GM21390 (cell line): ENCODE data around the gene OR5D13.

Source experiments
- ATAC-seq: cut with Tn5 transposase; IDR thresholded peaks from one replicate; pipeline ENCODE4 v1.9.1; 2021; ENCODE audit not compliant: unreplicated experiment

Gene OR5D13, protein sequence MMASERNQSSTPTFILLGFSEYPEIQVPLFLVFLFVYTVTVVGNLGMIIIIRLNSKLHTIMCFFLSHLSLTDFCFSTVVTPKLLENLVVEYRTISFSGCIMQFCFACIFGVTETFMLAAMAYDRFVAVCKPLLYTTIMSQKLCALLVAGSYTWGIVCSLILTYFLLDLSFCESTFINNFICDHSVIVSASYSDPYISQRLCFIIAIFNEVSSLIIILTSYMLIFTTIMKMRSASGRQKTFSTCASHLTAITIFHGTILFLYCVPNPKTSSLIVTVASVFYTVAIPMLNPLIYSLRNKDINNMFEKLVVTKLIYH

DNA sequence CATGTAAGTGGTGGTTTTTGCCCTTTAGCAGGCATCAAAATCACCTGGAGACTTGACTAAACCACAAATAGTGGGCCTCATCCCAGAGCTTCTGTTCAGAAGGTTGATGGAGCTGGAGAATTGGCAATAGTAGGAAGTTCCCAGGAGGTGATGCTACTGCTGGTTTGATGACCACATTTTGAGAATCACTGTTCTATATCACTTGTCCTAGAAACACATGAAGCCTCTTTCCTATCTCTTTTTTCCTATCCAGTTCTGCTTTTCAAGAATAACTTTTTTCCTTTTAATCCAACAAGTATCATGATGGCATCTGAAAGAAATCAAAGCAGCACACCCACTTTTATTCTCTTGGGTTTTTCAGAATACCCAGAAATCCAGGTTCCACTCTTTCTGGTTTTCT is at the start of gene OR5D13:
TSS of gene OR5D13 (plus strand) at position 301 of the 400 bp plus-strand sequence. CDS start at position 301, 0 bp downstream.
- ATAC-seq, result no peak

GRCh38 chr11:55726715-55727324 is 46.4 kb upstream of the OR5D13 start:
- no peak for ATAC-seq

- no peak for ATAC-seq
Observed at GRCh38 chr11:55732936-55733335, 40.3 kb upstream of the OR5D13 start.

- ATAC-seq, result no peak
Observed at GRCh38 chr11:55791606-55792005, 18.4 kb downstream of the OR5D13 start.

DNA sequence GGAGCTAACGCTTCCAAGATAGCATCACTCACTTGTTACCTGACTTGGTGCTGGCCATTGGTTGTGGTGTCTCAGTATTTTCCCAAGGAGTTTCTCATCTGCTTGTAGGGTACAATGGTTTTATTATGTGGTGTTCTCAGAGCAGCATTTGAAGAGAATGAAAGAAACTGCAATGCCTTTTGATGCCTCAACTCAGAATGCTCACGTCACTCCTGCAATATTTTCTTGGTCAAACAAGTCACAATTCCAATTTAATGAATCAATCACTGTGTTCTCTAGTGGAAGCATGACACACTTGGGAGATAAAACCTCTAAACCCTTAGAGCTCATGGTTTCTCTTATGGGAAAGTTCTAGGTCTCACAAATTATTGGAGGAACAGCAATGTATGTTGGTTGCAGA is 20.1 kb downstream of the OR5D13 start:
- no peak for ATAC-seq

DNA sequence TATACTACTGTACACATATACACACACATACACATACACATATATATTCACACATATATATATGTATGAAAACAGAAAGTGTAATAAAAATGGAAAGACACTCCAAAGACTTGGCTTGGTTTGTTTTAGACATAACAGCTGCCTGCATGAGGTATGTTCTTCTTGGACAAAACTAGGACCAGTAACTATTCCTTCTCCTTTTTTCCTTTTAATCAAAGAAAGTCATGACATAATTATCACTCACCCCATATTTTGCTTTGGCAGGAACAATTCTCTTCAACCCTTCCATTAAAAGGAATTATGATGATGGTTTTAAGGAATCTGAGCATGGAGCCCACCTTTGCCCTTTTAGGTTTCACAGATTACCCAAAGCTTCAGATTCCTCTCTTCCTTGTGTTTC is 22.0 kb downstream of the OR5D13 start, which contains the start of gene OR5D14:
TSS of gene OR5D14 (plus strand) at position 301 of the 400 bp plus-strand sequence. CDS start at position 301, 0 bp downstream.
- ATAC-seq, result no peak

DNA sequence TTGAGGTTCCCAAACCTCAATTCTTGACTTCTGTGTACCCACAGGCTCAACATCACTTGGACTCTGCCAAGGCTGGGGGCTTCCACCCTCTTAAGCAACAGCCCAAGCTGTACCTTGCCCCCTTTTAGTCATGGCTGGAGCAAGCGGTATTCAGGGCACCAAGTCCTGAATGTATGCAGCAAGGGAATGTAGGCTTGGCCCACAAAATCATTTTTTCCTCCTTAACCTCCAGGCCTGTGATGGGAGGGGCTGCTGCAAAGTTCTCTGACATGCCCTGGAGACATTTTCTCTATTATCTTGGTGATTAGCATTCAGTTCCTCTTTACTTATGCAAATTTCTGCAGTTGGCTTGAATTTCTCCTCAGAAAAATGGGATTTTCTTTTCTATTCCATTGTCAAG is 33.0 kb downstream of the OR5D13 start:
- ATAC-seq, result no peak

DNA sequence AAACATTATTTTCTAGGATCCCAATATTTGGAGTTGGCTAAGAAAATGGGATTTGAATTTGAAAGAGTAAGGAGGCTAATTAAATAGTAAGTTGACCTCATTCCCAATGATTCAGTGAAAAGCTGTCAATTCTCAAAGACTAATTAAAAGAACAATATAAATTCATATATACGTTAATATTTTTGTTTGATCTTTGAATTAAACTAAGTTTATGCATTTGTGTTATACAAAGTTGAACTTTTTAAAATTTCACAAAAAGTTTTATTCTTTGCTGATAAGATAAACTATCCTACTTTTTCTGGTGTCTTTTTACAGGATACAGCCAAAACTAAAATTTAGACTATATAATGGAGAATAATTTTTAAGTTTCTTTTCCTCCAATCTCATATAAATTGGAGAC is 37.8 kb downstream of the OR5D13 start, which contains the start of gene OR5L1:
TSS of gene OR5L1 (plus strand) at position 301 of the 400 bp plus-strand sequence. CDS start 100 bp downstream, outside the sequence.
- ATAC-seq, result no peak

GRCh38 chr11:55819330-55819729 is 46.1 kb downstream of the OR5D13 start, which contains the start of gene OR5D18:
TSS of gene OR5D18 (plus strand) at chr11:55819630. CDS start at chr11:55819630, 0 bp downstream.
- no peak for ATAC-seq
